ENCODE results near the gene FAM156A. TPM values are rescaled to one million over a fixed set of nuclear protein-coding genes. Genes with fewer than 3 reads are reported as not detected.

The FAM156A gene
- total and polyA plus RNA-seq, 2 donors (not counting 1 experiment from before 2014, with no cell fraction given) = 14.0 to 29.8 TPM

GRCh38 chrX:53003111-53003510 lies 44.8 kb upstream of the FAM156A start:
- Mint-ChIP-seq H3K4me1 (peaks cover 10% of the 10 kb centered on the region), H3K4me3 (no peak overlapping the region), H3K9me3 (ENCODE audit: insufficient read depth) (no peaks in the 10 kb centered on the region), H3K27ac (no peak overlapping the region), H3K27me3 (no peaks in the 10 kb centered on the region)
- Histone ChIP-seq H3K4me1 (ENCODE audit: control insufficient read depth in 2 of 2, insufficient read depth in 2 of 2, low read length in 2 of 2) (peaks cover 8 to 14% of the 10 kb centered on the region in 2 donors), H4K20me1 (ENCODE audit: control insufficient read depth, insufficient read depth, low read length, poor library complexity, severe bottlenecking) (no peaks in the 10 kb centered on the region), H3K27ac (ENCODE audit: low read length in 2 of 2) (no peak overlapping the region), H3K36me3 (replicated peaks in 1 of 2; ENCODE audit: control extremely low read depth in 1 of 2, control insufficient read depth in 1 of 2, extremely low read depth in 1 of 2, insufficient read depth in 2 of 2, low read length in 1 of 2) (no peaks in the 10 kb centered on the region), H3K4me2 (replicated peaks; ENCODE audit: low read depth, low read length, poor library complexity, severe bottlenecking) (no peak overlapping the region), H3K27me3 (replicated peaks in 1 of 4; ENCODE audit: control extremely low read depth in 1 of 4, control insufficient read depth in 3 of 4, insufficient read depth in 4 of 4, low read length in 3 of 4) (peaks cover 0 to 3% (median 0%) of the 10 kb centered on the region in 4 experiments), H3K4me3 (ENCODE audit: control extremely low read depth in 1 of 5, extremely low read depth in 1 of 5, insufficient read depth in 1 of 5, low read depth in 2 of 5, low read length in 4 of 5) (no peak overlapping the region), H2AFZ (ENCODE audit: insufficient read depth, low read depth, low read length, poor library complexity, severe bottlenecking) (no peak overlapping the region), H3K9ac (ENCODE audit: low read length) (no peak overlapping the region), H3K79me2 (ENCODE audit: control insufficient read depth, insufficient read depth, low read length) (no peaks in the 10 kb centered on the region), H3K9me3 (ENCODE audit: control extremely low read depth in 1 of 3, control insufficient read depth in 2 of 3, insufficient read depth in 1 of 3, low read length in 2 of 3) (peaks cover 0 to 11% (median 0%) of the 10 kb centered on the region in 3 donors)
- ATAC-seq (ENCODE audit: low read depth) = no peak
- TF ChIP-seq CTCF (IDR thresholded peaks at IDR 0.05) (no peak), EZH2 (IDR thresholded peaks at IDR 0.05; ENCODE audit: borderline replicate concordance, insufficient read depth, low read depth, low read length, poor library complexity, severe bottlenecking) (no peak)
- DNase-seq = no peak
- WGBS (ENCODE audit: insufficient coverage) = 80% methylated on average over 1 of the region's 6 CpGs
- CTCF ChIA-PET = no interaction called here
- intact Hi-C loops (cut with micrococcal nuclease) = no loop called here
- POLR2A ChIA-PET = no interaction called here

GRCh38 chrX:53001958-53002357 lies 43.6 kb upstream of the FAM156A start:
- H3K79me2 ChIP-seq (ENCODE audit: control insufficient read depth, insufficient read depth, low read length) = no peaks in the 10 kb centered on the region
- no peaks in the 10 kb centered on the region for H3K27me3 ChIP-seq (replicated peaks in 1 of 4; ENCODE audit: control extremely low read depth in 1 of 4, control insufficient read depth in 3 of 4, insufficient read depth in 4 of 4, low read length in 3 of 4)
- H4K20me1 ChIP-seq (ENCODE audit: control insufficient read depth, insufficient read depth, low read length, poor library complexity, severe bottlenecking) = no peaks in the 10 kb centered on the region
- CTCF ChIA-PET = no interaction called here
- H3K27me3 Mint-ChIP-seq = no peaks in the 10 kb centered on the region
- H2AFZ ChIP-seq (ENCODE audit: insufficient read depth, low read depth, low read length, poor library complexity, severe bottlenecking) = no peak overlapping the region
- H3K9me3 Mint-ChIP-seq (ENCODE audit: insufficient read depth) = no peaks in the 10 kb centered on the region
- ATAC-seq (ENCODE audit: low read depth) = no peak
- no peak for DNase-seq
- peaks cover 8 to 14% of the 10 kb centered on the region in 2 donors for H3K4me1 ChIP-seq (ENCODE audit: control insufficient read depth in 2 of 2, insufficient read depth in 2 of 2, low read length in 2 of 2)
- H3K4me3 ChIP-seq (ENCODE audit: control extremely low read depth in 1 of 5, extremely low read depth in 1 of 5, insufficient read depth in 1 of 5, low read depth in 2 of 5, low read length in 4 of 5) = no peak overlapping the region
- intact Hi-C loops (cut with micrococcal nuclease) = no loop called here
- no peak overlapping the region for H3K4me2 ChIP-seq (replicated peaks; ENCODE audit: low read depth, low read length, poor library complexity, severe bottlenecking)
- 100% methylated on average over 1 of the region's 2 CpGs for WGBS (ENCODE audit: insufficient coverage)
- POLR2A ChIA-PET = no interaction called here
- H3K9me3 ChIP-seq (ENCODE audit: control extremely low read depth in 1 of 3, control insufficient read depth in 2 of 3, insufficient read depth in 1 of 3, low read length in 2 of 3) = peaks cover 0 to 11% (median 0%) of the 10 kb centered on the region in 3 donors
- no peak for TF ChIP-seq CTCF (IDR thresholded peaks at IDR 0.05)
- TF ChIP-seq EZH2 (IDR thresholded peaks at IDR 0.05; ENCODE audit: borderline replicate concordance, insufficient read depth, low read depth, low read length, poor library complexity, severe bottlenecking) = no peak
- H3K9ac ChIP-seq (ENCODE audit: low read length) = no peak overlapping the region
- no peak overlapping the region for H3K27ac ChIP-seq (ENCODE audit: low read length in 2 of 2)
- no peak overlapping the region for H3K4me3 Mint-ChIP-seq
- no peaks in the 10 kb centered on the region for H3K36me3 ChIP-seq (replicated peaks in 1 of 2; ENCODE audit: control extremely low read depth in 1 of 2, control insufficient read depth in 1 of 2, extremely low read depth in 1 of 2, insufficient read depth in 2 of 2, low read length in 1 of 2)
- peaks cover 10% of the 10 kb centered on the region for H3K4me1 Mint-ChIP-seq
- no peak overlapping the region for H3K27ac Mint-ChIP-seq
